ENCODE data around the gene PLK5. TPM values are rescaled to one million over a fixed set of nuclear protein-coding genes. Genes with fewer than 3 reads are reported as not detected.
"Not testable (repeated sequence)": the region's sequence is repeated elsewhere in the genome, so short reads cannot be mapped to it uniquely, and the experiment has no call there.

PLK5 gene, protein sequence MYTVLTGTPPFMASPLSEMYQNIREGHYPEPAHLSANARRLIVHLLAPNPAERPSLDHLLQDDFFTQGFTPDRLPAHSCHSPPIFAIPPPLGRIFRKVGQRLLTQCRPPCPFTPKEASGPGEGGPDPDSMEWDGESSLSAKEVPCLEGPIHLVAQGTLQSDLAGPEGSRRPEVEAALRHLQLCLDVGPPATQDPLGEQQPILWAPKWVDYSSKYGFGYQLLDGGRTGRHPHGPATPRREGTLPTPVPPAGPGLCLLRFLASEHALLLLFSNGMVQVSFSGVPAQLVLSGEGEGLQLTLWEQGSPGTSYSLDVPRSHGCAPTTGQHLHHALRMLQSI
- total RNA-seq (under 1 TPM in 1 of 4 donors, not detected in 3; 0.36 TPM), polyA plus RNA-seq (under 1 TPM in 1 of 3 donors, not detected in 2; 0.32 TPM)

- WGBS, 2 donors, result 11 to 12% methylated on average over 92 of the region's 92 CpGs
- TF ChIP-seq EP300 (IDR thresholded peaks at IDR 0.05) (no peak), POLR2A (IDR thresholded peaks at IDR 0.05) (no peak), CTCF (IDR thresholded peaks at IDR 0.05) (no peak), POLR2AphosphoS5 (IDR thresholded peaks at IDR 0.05) (no peak)
- Histone ChIP-seq H3K4me3 (peak within 1 kb of the TSS in 3 of 4 donors; percentile 25 to 36 (median 34)), H3K9me3 (no peaks in the 10 kb centered on the region), H3K27me3 (peaks cover 25 to 57% (median 56%) of the 10 kb centered on the region in 3 donors), H3K36me3 (no peaks in the 10 kb centered on the region), H3K27ac (no peak within 1 kb of the TSS), H3K4me1 (peaks cover 0 to 26% (median 20%) of the 10 kb centered on the region in 4 donors)
- no peak for DNase-seq
- intact Hi-C loops (cut with DNase I), result no loop called here
These were observed at the start of gene PLK5 for GRCh38 chr19:1523412-1524286. TSS of gene PLK5 (plus strand) at chr19:1524077. CDS start at chr19:1526997, 2,920 bp downstream.

GRCh38 chr19:1474765-1475351, 49.0 kb upstream of the PLK5 start:
- Histone ChIP-seq H3K4me1 (peaks cover 0 to 45% (median 37%) of the 10 kb centered on the region in 4 donors), H3K27ac (no peak overlapping the region)

GRCh38 chr19:1475751-1476437, 48.0 kb upstream of the PLK5 start:
- Histone ChIP-seq H3K27ac (no peak overlapping the region), H3K27me3 (peaks cover 18 to 54% (median 37%) of the 10 kb centered on the region in 3 donors), H3K9me3 (no peaks in the 10 kb centered on the region), H3K36me3 (peaks cover 0 to 19% (median 0%) of the 10 kb centered on the region in 4 donors), H3K4me1 (peaks cover 0 to 35% (median 27%) of the 10 kb centered on the region in 4 donors), H3K4me3 (no peak overlapping the region)
- DNase-seq, result no peak
- WGBS, 2 donors, result 93 to 95% methylated on average over 31 of the region's 31 CpGs
- intact Hi-C loops (cut with DNase I), result no loop called here
- TF ChIP-seq EP300 (IDR thresholded peaks at IDR 0.05) (no peak), CTCF (IDR thresholded peaks at IDR 0.05) (no peak), POLR2A (IDR thresholded peaks at IDR 0.05) (no peak), POLR2AphosphoS5 (IDR thresholded peaks at IDR 0.05) (no peak)

More at GRCh38 chr19:1474765-1475351, 49.0 kb upstream of the PLK5 start:
- peaks cover 28 to 65% (median 48%) of the 10 kb centered on the region in 3 donors for H3K27me3 ChIP-seq
- H3K9me3 ChIP-seq, result no peaks in the 10 kb centered on the region
- intact Hi-C loops (cut with DNase I), result no loop called here
- H3K36me3 ChIP-seq, result peaks cover 0 to 19% (median 0%) of the 10 kb centered on the region in 4 donors
- no peak overlapping the region for H3K4me3 ChIP-seq
- TF ChIP-seq CTCF (IDR thresholded peaks at IDR 0.05) (no peak), EP300 (IDR thresholded peaks at IDR 0.05) (no peak), POLR2A (IDR thresholded peaks at IDR 0.05) (no peak), POLR2AphosphoS5 (IDR thresholded peaks at IDR 0.05) (no peak)
- WGBS, 2 donors, result 92 to 94% methylated on average over 26 of the region's 26 CpGs
- no peak for DNase-seq

DNA sequence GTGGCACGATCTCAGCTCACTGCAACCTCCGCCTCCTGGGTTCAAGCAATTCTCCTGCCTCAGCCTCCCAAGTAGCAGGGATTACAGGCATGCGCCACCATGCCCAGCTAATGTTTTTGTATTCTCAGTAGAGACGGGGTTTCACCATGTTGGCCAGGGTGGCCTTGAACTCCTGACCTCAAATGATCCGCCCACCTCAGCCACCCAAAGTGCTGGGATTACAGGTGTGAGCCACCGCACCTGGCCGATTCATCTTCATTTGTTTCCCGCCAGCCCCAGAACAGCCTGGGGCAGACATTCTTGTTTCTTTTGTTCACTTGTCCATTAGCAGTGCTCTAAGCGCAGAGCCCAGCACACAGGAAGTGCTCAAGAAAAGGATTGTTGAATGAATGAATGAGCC, 46.8 kb upstream of the PLK5 start:
- intact Hi-C loops (cut with DNase I), result not testable (repeated sequence)
- peaks cover 0 to 23% (median 18%) of the 10 kb centered on the region in 4 donors for H3K4me1 ChIP-seq
- WGBS, 2 donors, result 88 to 95% methylated on average over 9 of the region's 9 CpGs

More for the DNA sequence above, 46.8 kb upstream of the PLK5 start:
- peaks cover 6 to 43% (median 26%) of the 10 kb centered on the region in 3 donors for H3K27me3 ChIP-seq
- H3K36me3 ChIP-seq, result peaks cover 0 to 19% (median 0%) of the 10 kb centered on the region in 4 donors
- not testable (repeated sequence) for H3K27ac ChIP-seq, H3K9me3 ChIP-seq, H3K4me3 ChIP-seq, DNase-seq
